ENCODE measurements around the gene DSCAML1. TPM values are rescaled to one million over a fixed set of nuclear protein-coding genes. Genes with fewer than 3 reads are reported as not detected.

Gene DSCAML1
- total and polyA plus RNA-seq, 9 of the 15 experiments (the other 6 are each of a cell fraction or from before 2014, with no cell fraction given): not detected

DNA sequence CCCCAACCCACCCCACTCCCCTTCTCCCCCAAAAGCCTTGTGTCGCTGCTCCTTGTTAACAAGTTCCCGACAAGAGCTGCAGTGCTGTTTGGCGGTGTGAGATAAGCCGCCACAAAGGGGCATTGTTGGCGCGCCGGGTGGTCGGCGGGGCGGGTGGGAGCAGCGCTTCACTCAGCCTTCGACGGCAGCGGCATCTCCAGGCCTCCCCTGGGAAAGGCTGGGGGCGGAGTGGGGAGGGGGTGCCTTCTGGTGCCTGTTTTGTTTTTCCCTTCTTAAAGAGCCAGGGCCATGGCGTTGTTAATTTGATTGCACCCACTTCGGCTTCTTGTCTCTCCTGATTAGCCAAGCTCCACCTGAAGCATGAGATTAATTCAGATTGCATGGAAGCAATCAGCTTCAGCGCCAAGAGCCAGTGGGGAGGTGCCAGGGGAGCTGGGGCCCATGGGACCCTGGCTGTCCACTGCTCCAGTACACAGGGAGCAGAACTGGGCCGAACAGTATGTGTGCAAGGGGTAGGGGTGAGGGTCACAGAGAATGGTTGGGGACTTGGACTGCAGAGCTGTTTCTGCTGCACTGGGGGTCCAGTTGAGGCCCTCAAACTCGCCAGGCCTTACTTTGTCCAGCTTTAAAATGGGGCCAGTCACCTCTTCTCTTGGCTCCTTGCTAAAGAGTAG is 304.3 kb downstream of the DSCAML1 start:
- TF ChIP-seq ESRRB (CRISPR knock-in tag; IDR thresholded peaks at IDR 0.05; ENCODE audit: borderline replicate concordance): no peak
- no peak for TF ChIP-seq PURB (CRISPR knock-in tag; IDR thresholded peaks at IDR 0.05; ENCODE audit: low read depth)
- no peak for TF ChIP-seq TCF7L2 (IDR thresholded peaks at IDR 0.05; ENCODE audit: low read depth, low read length)
- TF ChIP-seq MED1 (CRISPR knock-in tag; IDR thresholded peaks at IDR 0.05; ENCODE audit: borderline replicate concordance): no peak
- TF ChIP-seq PTTG1 (tag; IDR thresholded peaks at IDR 0.05; ENCODE audit: low read depth): no peak
- TF ChIP-seq HDAC6 (IDR thresholded peaks at IDR 0.05; ENCODE audit: low read depth, low read length): no peak
- TF ChIP-seq IRF9 (tag; IDR thresholded peaks at IDR 0.05): no peak
- no peak for TF ChIP-seq ZNF764 (CRISPR knock-in tag; IDR thresholded peaks at IDR 0.05; ENCODE audit: low read depth)
- TF ChIP-seq IRF2 (CRISPR knock-in tag; IDR thresholded peaks at IDR 0.05): no peak
- no peak for TF ChIP-seq ZNF232 (CRISPR knock-in tag; IDR thresholded peaks at IDR 0.05)
- TF ChIP-seq MCM7 (IDR thresholded peaks at IDR 0.05): no peak
- TF ChIP-seq PTRF (tag; IDR thresholded peaks at IDR 0.05): no peak
- TF ChIP-seq PPARD (CRISPR knock-in tag; IDR thresholded peaks at IDR 0.05): no peak
- TF ChIP-seq RBM39 (optimal IDR thresholded peaks at IDR 0.05; ENCODE audit: low read depth, low read length): no peak
- intact Hi-C loops (cut with micrococcal nuclease) (no loop called here), in situ Hi-C loops (cut with MboI) (no loop called here)
- Histone ChIP-seq H3K4me2 (ENCODE audit: insufficient read depth, low read length) (no peak overlapping the region), H3K4me3 (no peak overlapping the region), H2AFZ (ENCODE audit: low read depth, low read length) (no peak overlapping the region), H3K9ac (ENCODE audit: insufficient read depth in 1 of 2, low read depth in 2 of 2, low read length in 2 of 2) (no peak overlapping the region), H3K79me2 (ENCODE audit: control insufficient read depth, insufficient read depth, low read length) (no peaks in the 10 kb centered on the region), H4K20me1 (replicated peaks; ENCODE audit: control insufficient read depth, insufficient read depth, low read length) (peaks cover 6% of the 10 kb centered on the region; the same call in 1 of the 2 replicates), H3K9me3 (replicated peaks; ENCODE audit: control insufficient read depth, insufficient read depth, low read depth, low read length) (no peaks in the 10 kb centered on the region), H3K27me3 (ENCODE audit: control insufficient read depth in 2 of 2, insufficient read depth in 2 of 2, low read length in 2 of 2) (peaks cover 26 to 74% of the 10 kb centered on the region in 2 experiments; a peak in 4 of 5 replicates), H3K4me1 (replicated peaks in 1 of 2; ENCODE audit: control insufficient read depth in 2 of 2, insufficient read depth in 2 of 2, low read length in 2 of 2) (peaks cover 0 to 5% of the 10 kb centered on the region in 2 experiments; a peak in 1 of 5 replicates), H3K36me3 (ENCODE audit: control insufficient read depth, insufficient read depth, low read length) (no peaks in the 10 kb centered on the region), H3K9me1 (ENCODE audit: control insufficient read depth, insufficient read depth, low read length) (peaks cover 8% of the 10 kb centered on the region), H3K27ac (ENCODE audit: extremely low read depth, low read depth, low read length) (no peak overlapping the region)
- ATAC-seq (no peak), FAIRE-seq (no peak), DNase-seq (ENCODE audit: extremely low read depth in 1 of 4, low spot score in 3 of 4) (no peak)
- BruUV-seq (replicated peaks): no TSS peak
- ChIA-PET POLR2A (interaction anchor here (0.6 kb wide), 2 partner anchors 8 to 206 kb away, joined by 3 to 4 read pairs; no protein-coding TSS in a partner anchor), CTCF (ENCODE audit: low intra/inter-chr PET ratio) (no interaction called here)
- 6% methylated on average over 16 of the region's 20 CpGs for WGBS (ENCODE audit: insufficient coverage, low coverage, missing lambda C conversion rate)

All from K562 (cell line).